GM19238 (cell line): Measurements from ENCODE around the gene ELFN2.
"Not testable (repeated sequence)": the region's sequence is repeated elsewhere in the genome, so short reads cannot be mapped to it uniquely, and the experiment has no call there.

Experiments used
- DNase-seq: peaks from one replicate; pipeline ENCODE4 v3.0.0; 2011; ENCODE audit warnings: low spot score; ENCODE audit not compliant: insufficient read length

Gene ELFN2

GRCh38 chr22:37427135-37427710 is at the start of gene ELFN2:
TSS of gene ELFN2 (minus strand) at chr22:37427479. CDS start at chr22:37375534, 51,945 bp downstream.
- DNase-seq: no peak

DNA sequence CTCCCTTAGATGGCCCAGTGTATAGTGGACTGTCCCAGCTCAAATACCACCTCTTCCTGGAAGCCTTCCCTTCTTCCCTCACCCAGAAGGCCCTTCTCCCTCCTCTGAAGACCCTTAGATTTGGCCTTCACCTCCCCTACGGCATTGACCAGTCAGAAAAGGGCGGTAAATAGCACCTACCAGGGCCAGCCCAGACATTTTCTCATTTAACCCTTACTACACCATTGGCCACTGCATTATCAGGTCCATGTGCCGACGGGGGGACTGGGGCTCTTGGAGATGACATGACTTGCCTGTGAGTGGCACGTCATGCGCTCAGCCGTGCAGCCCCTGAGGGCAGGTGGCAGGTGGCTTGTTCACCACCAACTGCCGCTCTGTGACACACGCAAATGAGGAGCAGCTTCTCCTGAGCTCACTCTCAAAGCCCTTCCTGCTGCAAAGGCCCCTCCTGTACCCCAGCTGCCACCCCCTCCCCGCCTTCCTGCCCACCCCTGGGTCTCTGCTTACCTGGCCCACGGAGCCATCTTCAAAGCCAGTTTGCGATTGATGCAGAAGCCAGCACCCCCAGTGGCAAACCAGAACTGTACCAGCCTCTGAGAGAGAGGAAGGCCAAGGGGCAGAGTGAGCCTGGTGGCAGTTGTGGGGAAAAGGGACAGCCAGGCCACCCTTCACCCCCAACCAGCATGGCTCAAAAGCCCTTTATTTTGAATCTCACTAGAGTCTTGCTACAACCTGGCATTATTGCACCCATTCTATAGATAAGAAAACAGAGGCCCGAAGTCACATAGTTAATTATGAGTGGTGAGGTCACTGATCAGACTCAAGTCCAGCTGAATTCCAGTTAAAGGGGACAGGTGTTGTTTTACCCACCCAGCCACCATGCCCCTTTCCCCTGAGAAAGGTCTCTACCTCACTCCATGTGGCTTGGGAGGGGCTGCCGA is 49.4 kb upstream of the ELFN2 start:
- DNase-seq: no peak

DNA sequence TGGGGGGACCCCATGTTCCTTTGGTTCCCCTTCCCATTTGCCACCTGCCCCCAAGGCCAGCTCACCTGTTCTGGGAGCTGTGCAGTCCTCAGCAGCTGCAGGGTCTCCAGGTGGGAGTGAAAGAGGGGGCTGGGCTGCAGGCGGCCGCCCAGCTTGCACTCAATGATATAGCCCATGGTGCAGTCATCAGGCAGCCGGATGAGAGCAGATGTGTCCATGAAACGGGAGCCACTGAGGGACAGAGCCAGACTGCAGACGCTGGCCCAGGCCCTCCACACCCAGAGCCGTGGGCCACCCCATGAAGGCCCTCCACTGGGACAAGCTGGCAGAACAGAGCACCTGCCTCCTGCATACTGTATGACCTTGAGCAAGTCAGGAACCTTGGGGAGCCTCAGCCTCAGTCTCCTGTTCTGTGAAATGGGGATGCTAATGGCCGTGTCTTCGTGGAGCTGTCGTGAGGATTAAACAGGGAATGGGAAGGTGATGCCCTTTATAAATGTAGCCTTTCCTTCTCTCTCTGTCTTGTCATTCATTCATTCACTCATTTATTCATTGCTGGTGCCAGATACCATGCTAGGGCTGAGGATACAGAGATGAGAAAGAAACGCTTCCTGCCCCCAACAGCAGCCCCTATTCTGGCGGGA is 47.3 kb upstream of the ELFN2 start:
- no peak for DNase-seq

GRCh38 chr22:37473437-37473946 is 46.2 kb upstream of the ELFN2 start:
- no peak for DNase-seq

GRCh38 chr22:37472418-37473006 is 45.2 kb upstream of the ELFN2 start:
- DNase-seq: peak; percentile 41

GRCh38 chr22:37471727-37472417 is 44.6 kb upstream of the ELFN2 start:
- DNase-seq: no peak

GRCh38 chr22:37470087-37470445 is 42.8 kb upstream of the ELFN2 start:
- no peak for DNase-seq

- DNase-seq: no peak
Measured at GRCh38 chr22:37469416-37470086, 42.3 kb upstream of the ELFN2 start.

GRCh38 chr22:37468201-37468695 is 41.0 kb upstream of the ELFN2 start:
- not testable (repeated sequence) for DNase-seq

DNA sequence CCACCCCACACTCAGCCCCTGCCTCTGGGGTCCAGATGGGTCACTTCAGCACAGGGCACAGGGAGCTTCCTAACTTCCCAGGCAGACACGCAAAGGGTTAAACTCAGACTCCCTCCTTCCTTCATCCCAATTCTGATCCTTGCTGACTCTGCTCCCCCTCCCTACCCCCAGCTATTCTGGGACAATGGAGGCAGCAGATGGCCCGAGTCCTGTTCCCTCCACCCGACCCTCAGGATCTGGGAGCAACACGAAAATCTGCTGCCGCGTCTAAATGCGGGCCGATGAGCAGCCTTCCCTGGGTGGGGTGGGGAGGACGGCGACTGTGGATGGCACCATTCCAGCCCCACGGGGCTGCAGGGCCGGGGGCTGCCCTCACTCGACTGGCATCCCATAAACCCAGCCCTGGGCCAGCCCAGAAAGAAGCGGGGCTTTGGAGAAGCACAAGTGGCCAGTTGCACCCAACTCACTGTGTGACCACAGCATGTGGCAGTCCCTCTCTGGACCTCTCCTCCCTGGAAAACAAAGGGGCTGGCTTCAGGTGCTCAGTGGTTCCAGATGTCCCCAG is 40.2 kb upstream of the ELFN2 start:
- no peak for DNase-seq

GRCh38 chr22:37464181-37464580 is 36.9 kb upstream of the ELFN2 start:
- peak; percentile 71 for DNase-seq

- DNase-seq: no peak
Measured at GRCh38 chr22:37462983-37463382, 35.7 kb upstream of the ELFN2 start.

DNA sequence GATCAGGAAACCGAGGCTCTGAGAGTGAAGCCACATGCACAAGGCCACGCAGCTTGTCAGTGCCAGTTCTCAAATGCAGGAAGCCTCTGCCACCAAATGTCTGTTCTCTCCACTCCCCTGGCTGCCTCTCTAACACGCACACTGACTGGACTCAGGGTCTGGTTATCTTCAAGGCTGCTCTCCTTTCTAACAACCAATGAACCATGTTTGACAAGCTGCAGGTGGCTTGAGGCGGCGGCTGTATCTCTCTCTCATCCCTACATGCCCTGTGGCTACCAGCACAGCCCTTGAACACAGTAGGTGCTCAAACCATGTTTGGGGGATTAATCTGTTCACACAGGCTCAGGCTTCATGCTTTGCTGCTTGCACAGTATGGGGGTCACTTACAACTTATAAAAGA is 35.2 kb upstream of the ELFN2 start:
- DNase-seq: no peak

DNA sequence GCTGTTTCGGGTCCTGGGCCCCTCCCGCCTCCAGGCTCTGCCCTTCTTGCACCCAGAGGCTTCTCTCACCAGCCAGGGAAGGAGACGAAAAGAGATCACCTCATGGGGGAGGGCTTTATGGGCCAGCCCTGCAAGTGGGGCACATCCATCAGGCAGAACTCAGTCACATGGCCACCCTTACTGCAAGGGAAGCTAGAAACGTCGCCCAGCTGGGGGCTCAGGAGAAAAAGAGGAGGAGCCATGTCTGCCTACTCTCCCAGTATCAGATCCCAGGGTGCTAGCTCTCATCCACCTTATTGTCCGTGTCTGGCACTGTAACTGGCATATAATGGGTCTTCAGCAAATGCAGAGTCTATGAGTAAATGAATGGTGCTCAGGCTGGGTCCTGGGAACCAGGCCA is 34.7 kb upstream of the ELFN2 start:
- DNase-seq: no peak

- no peak for DNase-seq
Measured at GRCh38 chr22:37460684-37461083, 33.4 kb upstream of the ELFN2 start.

GRCh38 chr22:37459206-37459605 is 31.9 kb upstream of the ELFN2 start:
- DNase-seq: no peak

- peak; percentile 82 for DNase-seq
Measured at GRCh38 chr22:37457093-37457893, 30.0 kb upstream of the ELFN2 start.

DNA sequence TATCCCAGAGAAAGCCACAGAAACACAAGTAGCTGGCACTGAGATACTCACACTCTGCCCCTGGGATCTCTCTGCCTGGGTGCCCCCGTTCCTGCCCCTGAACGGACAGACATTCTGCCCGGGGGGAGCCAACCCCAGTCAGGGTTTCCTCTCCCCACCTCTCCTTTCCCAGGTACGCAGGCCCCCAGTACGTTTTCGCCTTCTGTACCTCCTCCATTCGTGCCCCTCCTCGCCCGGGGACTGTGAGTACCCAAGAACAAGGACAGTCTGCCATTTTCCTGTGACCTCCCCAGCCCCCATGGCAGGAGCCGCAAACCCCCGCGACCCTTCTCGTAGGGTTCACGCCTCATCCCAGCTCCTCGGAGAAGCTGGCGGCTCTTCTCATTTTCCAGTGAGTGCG is 29.1 kb upstream of the ELFN2 start:
- DNase-seq: no peak

GRCh38 chr22:37455896-37456295 is 28.6 kb upstream of the ELFN2 start:
- no peak for DNase-seq
